HT-29 (cell line): ENCODE data around the gene ZIC1. TPM values are rescaled to one million over a fixed set of nuclear protein-coding genes. Genes with fewer than 3 reads are reported as not detected.

ENCODE experiments used
- DNase-seq: peaks from one replicate; pipeline ENCODE4 v3.0.0-alpha.2; 2015; ENCODE audit warnings: low spot score
- total RNA-seq: library from RNA; depleted of rRNA; stranded (reverse); fragments of >200 nt; shearing (Covaris generic); gene quantifications from 2 replicates; pipeline ENCODE4 v1.2.3, GENCODE V29; 2014; rRNA removed

The ZIC1 gene
- total RNA-seq, result not detected in 2 replicates

- DNase-seq, result no peak
Observed at GRCh38 chr3:147409143-147410115, at the start of gene ZIC1. ZIC1 (plus strand) TSS chr3:147409365; CDS start chr3:147410113, 748 bp downstream.

- DNase-seq, result no peak
Observed at GRCh38 chr3:147360051-147360439, 49.1 kb upstream of the ZIC1 start.

- no peak for DNase-seq
Observed at GRCh38 chr3:147360646-147361453, 48.3 kb upstream of the ZIC1 start.

GRCh38 chr3:147361454-147362420 lies 47.4 kb upstream of the ZIC1 start:
- peak; percentile 85 for DNase-seq

- no peak for DNase-seq
Observed at GRCh38 chr3:147364771-147365170, 44.4 kb upstream of the ZIC1 start.

GRCh38 chr3:147365196-147366115 lies 43.7 kb upstream of the ZIC1 start:
- DNase-seq, result no peak

GRCh38 chr3:147367676-147368075 lies 41.5 kb upstream of the ZIC1 start:
- DNase-seq, result no peak

- no peak for DNase-seq
Observed at GRCh38 chr3:147368151-147368550, 41.0 kb upstream of the ZIC1 start.

- no peak for DNase-seq
Observed at GRCh38 chr3:147368561-147369221, 40.5 kb upstream of the ZIC1 start.

GRCh38 chr3:147369231-147369630 lies 39.9 kb upstream of the ZIC1 start:
- no peak for DNase-seq

- no peak for DNase-seq
Observed at GRCh38 chr3:147369661-147370123, 39.5 kb upstream of the ZIC1 start.

GRCh38 chr3:147370349-147370748 lies 38.8 kb upstream of the ZIC1 start:
- no peak for DNase-seq

GRCh38 chr3:147371140-147371539 lies 38.0 kb upstream of the ZIC1 start:
- DNase-seq, result no peak

- no peak for DNase-seq
Observed at GRCh38 chr3:147371771-147372340, 37.3 kb upstream of the ZIC1 start.

GRCh38 chr3:147372525-147373027 lies 36.6 kb upstream of the ZIC1 start:
- DNase-seq, result no peak

- no peak for DNase-seq
Observed at GRCh38 chr3:147373301-147373700, 35.9 kb upstream of the ZIC1 start.

GRCh38 chr3:147377412-147378367 lies 31.5 kb upstream of the ZIC1 start:
- DNase-seq, result no peak

- no peak for DNase-seq
Observed at GRCh38 chr3:147379651-147380050, 29.5 kb upstream of the ZIC1 start.
